Mucosa of rectum (tissue), 2 donors: ENCODE results near the gene SERPINA5.

Experiments
- H3K27ac ChIP-seq, 2 donors: one replicate each; pipeline ENCODE4 v1.7.0; 2013; ENCODE audit warnings: inconsistent platforms in 2 of 2, low read depth in 2 of 2, low read length in 2 of 2
- H3K27me3 ChIP-seq, 2 donors: one replicate each; pipeline ENCODE4 v1.7.0; 2013; ENCODE audit warnings: low read length in 2 of 2; ENCODE audit not compliant: control insufficient read depth in 2 of 2, insufficient read depth in 2 of 2
- H3K36me3 ChIP-seq, 2 donors: one replicate each; pipeline ENCODE4 v1.7.0; 2013; ENCODE audit warnings: low read length in 2 of 2; ENCODE audit not compliant: control insufficient read depth in 2 of 2, insufficient read depth in 2 of 2
- H3K4me1 ChIP-seq, 2 donors: one replicate each; pipeline ENCODE4 v1.7.0; 2013; ENCODE audit warnings: low read length in 2 of 2, mild to moderate bottlenecking in 1 of 2; ENCODE audit not compliant: control insufficient read depth in 2 of 2, insufficient read depth in 2 of 2
- H3K4me3 ChIP-seq, 2 donors: one replicate each; pipeline ENCODE4 v1.7.0; 2013; ENCODE audit warnings: low read length in 2 of 2
- H3K9ac ChIP-seq, 2 donors: one replicate each; pipeline ENCODE4 v1.7.0; 2013; ENCODE audit warnings: low read length in 2 of 2, low read depth in 1 of 2, mild to moderate bottlenecking in 1 of 2
- H3K9me3 ChIP-seq, 2 donors: one replicate each; pipeline ENCODE4 v1.7.0; 2013; ENCODE audit warnings: low read length in 2 of 2; ENCODE audit not compliant: control insufficient read depth in 2 of 2
- donor health status: healthy.
- donor health status: Normal muscosa, but diverticular disease.

Gene SERPINA5

DNA sequence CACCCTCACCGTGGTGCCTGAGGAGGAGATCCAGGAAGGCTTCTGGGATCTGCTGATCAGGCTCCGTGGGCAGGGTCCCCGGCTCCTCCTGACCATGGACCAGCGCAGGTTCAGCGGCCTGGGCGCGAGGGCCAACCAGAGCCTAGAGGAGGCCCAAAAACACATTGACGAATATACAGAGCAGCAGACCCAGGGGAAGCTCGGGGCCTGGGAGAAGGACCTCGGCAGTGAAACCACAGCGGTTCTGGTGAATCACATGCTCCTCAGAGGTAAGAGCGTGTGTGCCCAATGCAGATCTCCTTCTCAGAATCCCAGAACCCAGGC lies 60.4 kb downstream of the SERPINA5 start:
- H3K27me3 ChIP-seq, result no peaks in the 10 kb centered on the region
- H3K4me1 ChIP-seq, result no peaks in the 10 kb centered on the region
- no peak overlapping the region for H3K4me3 ChIP-seq
- no peak overlapping the region for H3K9ac ChIP-seq
- no peak overlapping the region for H3K27ac ChIP-seq
- H3K9me3 ChIP-seq, result no peaks in the 10 kb centered on the region
- H3K36me3 ChIP-seq, result no peaks in the 10 kb centered on the region
